Measurements from ENCODE around the gene TOMM5.

DNA sequence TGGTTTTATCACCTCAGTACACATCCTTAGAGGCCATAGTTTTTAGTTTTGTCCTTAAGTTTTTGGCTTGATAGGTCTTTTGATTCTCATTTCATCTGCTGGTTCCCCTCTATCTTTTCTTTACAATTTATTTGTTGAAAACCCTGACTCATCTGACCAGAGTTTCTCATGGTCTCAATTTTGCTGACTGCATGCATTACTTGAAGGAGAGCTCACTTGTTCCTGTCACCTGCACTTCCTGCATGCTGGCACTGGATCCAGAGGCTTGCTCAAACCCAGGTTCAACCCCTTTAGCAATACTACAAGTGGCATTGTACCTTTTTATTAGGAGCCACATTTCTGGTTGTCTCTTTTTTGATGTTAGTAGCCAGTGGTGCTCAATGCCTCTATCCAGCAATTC lies 42.9 kb downstream of the TOMM5 start:
- TF ChIP-seq, protein P1, sequence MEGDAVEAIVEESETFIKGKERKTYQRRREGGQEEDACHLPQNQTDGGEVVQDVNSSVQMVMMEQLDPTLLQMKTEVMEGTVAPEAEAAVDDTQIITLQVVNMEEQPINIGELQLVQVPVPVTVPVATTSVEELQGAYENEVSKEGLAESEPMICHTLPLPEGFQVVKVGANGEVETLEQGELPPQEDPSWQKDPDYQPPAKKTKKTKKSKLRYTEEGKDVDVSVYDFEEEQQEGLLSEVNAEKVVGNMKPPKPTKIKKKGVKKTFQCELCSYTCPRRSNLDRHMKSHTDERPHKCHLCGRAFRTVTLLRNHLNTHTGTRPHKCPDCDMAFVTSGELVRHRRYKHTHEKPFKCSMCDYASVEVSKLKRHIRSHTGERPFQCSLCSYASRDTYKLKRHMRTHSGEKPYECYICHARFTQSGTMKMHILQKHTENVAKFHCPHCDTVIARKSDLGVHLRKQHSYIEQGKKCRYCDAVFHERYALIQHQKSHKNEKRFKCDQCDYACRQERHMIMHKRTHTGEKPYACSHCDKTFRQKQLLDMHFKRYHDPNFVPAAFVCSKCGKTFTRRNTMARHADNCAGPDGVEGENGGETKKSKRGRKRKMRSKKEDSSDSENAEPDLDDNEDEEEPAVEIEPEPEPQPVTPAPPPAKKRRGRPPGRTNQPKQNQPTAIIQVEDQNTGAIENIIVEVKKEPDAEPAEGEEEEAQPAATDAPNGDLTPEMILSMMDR (IDR thresholded peaks at IDR 0.05; ENCODE audit: low read depth, low read length, poor library complexity, severe bottlenecking), result no peak
- no peak for TF ChIP-seq EZH2phosphoT487 (IDR thresholded peaks at IDR 0.05; ENCODE audit: borderline replicate concordance, low read length)
